GM12875 (cell line): ENCODE measurements around the gene LRRC61.

Experiments used
- H3K4me3 ChIP-seq: one replicate; pipeline ENCODE4 v1.5.1; 2011; ENCODE audit warnings: low read depth, low read length, control low read depth
- CTCF ChIP-seq: IDR thresholded peaks from 2 replicates; pipeline ENCODE4 v1.5.1; 2011; ENCODE audit warnings: low read depth, mild to moderate bottlenecking, control low read depth, inconsistent platforms, low read length, moderate library complexity, borderline replicate concordance; ENCODE audit not compliant: insufficient read depth

Gene LRRC61

DNA sequence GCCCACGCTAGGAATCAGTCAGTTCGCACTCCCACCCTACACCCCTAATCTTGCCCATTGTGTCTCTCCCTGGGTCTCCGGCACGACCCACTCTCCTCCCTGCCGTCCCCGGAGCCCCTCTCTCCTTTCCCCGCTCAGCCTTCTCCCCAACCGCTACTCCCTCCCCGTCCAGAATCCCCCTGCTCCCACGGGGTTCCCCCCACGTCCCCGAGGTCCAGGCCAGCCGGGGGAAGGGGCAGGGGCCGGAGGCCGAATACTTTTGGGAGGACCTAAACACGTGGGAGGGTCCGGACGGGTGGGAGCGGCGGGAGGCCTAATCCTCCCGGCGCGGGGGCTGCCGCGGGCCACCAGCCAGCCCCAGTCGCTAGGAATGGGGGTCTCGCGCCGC, 17.7 kb downstream of the LRRC61 start:
- no peak overlapping the region for H3K4me3 ChIP-seq
- TF ChIP-seq CTCF = no peak

DNA sequence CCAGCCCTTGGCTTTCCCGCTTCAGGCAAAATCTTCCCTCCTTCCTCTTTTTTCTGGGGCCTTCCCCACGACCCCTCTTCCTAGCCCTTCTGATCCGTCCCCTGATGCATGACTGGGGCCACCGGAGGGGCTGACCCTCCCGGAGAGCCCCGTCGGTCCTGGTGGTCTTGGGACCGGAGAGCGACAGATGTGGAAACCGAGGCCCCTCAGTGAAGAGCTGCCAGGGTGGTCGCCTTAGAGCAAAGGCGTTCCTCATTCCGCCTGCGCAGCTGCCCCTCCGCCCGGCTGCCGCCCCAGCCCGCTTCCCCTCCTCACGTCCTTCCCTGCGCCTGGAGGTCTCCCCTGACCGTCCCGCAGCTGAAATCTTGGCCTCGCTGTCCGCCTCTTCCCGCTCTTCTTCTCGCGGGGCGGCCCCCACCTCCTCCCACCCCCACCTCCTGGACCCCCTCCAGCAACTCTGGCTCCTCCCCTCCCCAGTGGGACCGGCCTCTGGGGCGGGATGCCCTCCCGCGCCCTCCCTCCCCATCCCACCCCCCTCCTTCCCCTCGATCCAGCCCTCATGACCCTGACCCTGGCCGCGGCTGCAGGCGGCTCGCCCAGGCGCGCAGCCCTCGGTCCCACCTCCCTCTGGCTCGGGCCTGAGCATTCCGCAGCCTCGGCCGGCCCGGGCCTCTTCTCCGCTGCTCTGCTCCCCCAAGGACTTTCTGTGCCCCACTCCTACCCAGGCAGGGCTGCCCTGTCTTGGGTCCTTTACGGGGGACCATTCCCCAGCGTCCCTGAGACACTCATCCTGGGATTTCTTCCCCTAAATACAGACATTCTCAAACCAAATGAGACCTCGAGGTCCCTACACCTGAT, 18.3 kb downstream of the LRRC61 start, which contains the start of gene RARRES2:
Gene RARRES2, minus strand, starts transcription at position 367 of the 858 bp plus-strand sequence. CDS start 1,020 bp downstream, outside the sequence.
- TF ChIP-seq CTCF = no peak
- no peak within 1 kb of the TSS for H3K4me3 ChIP-seq

DNA sequence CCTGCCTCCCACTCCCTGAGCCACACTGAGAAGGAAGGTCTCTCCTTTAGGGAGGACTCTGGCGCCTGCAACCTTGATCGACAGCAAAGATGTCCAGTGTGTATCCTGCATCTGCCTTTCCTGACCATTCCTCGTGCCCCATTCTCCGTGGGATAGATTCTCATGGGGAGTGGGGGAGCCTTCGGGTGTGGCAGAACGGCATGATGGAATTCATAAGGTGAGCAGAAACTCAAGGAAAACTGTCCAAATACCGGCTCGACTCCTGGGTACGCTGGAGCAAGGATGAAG, 18.9 kb downstream of the LRRC61 start:
- no peak for TF ChIP-seq CTCF
- no peak overlapping the region for H3K4me3 ChIP-seq

DNA sequence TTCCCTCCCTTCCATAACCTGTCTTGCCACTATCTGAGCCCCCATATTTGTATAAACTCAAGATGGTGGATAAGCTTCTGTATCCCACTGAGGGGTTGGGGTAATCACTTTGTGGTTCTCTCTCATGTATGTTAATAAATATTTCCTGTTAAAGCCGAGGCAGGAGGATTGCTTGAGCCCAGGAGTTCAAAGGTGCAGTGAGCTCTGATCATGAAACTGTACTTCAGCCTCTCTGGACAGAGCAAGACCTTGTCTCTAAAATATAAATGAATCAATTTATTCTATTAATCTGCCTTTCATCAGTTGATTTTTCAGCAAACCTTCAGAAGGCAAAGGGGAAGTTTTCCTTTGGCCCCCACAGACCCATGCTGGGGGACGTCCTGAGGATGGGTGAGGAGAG, 20.1 kb downstream of the LRRC61 start:
- no peak for TF ChIP-seq CTCF
- no peak overlapping the region for H3K4me3 ChIP-seq

GRCh38 chr7:150344299-150344698, 21.1 kb downstream of the LRRC61 start:
- TF ChIP-seq CTCF = no peak
- no peak overlapping the region for H3K4me3 ChIP-seq

DNA sequence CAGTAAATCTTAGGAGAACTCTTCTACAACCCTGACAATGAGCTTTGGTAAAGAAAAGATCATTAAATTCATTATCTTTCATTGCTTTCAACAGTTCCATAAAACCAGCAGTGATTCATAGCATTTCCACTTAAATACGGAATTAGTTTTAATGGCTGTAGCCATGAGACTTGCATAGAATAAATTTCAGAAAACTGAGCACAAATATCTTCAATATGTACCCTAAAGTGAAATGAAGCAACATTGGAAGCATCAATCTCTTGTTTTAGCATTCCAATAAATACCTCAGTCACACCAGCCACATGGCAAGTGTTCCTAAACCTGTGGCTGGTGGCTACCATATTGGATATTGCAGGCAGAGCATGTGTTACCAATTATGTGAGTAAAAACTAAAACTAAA, 21.9 kb downstream of the LRRC61 start:
- H3K4me3 ChIP-seq = no peak overlapping the region
- no peak for TF ChIP-seq CTCF

DNA sequence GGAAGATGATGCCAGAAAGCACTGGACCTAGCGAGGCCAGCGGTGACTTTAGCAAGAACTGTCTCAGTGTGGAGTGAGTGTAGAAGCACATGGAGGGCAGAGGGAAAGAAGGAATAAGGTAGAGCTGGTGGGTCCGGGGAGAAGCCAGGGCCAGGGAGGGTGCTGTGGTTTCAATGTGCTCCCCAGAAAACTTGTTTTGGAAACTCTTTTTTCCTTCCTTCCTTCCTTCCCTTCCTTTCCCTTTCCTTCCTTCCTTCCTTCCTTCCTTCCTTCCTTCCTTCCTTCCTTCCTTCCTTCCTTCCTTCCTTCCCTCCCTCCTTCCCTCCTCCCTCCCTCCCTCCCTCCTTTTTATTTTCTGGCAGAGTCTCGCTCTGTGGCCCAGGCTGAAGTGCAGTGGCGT, 23.8 kb downstream of the LRRC61 start:
- no peak for TF ChIP-seq CTCF
- H3K4me3 ChIP-seq = no peak overlapping the region
